K562 (cell line): ENCODE results near the gene GPRC5A. TPM values are rescaled to one million over a fixed set of nuclear protein-coding genes. Genes with fewer than 3 reads are reported as not detected.

ENCODE experiments used
- ATAC-seq: fragments of 200-7000 bp; cut with Tn5 transposase; 3 replicates; pipeline ENCODE4 v1.9.1; 2020; ENCODE audit warnings: moderate library complexity
- BruUV-seq: library from RNA; stranded (reverse); fragments of 400-500 nt; replicated peaks from 2 replicates; lab custom pipeline; 2021; lab: Mats Ljungman, UMichigan
- CTCF ChIA-PET: fragments of 300-600 bp; formaldehyde crosslinking; extraction: SDS; loops from one replicate; lab custom pipeline; 2021; ENCODE audit warnings: low intra/inter-chr PET ratio; lab: Yijun Ruan, JAX
- POLR2A ChIA-PET: fragments of 300-600, 350-650 bp; sonication (Branson Sonifier 250); formaldehyde crosslinking; extraction: SDS; loops from one replicate; lab custom pipeline; 2021; ENCODE audit warnings: antibody characterized with exemption, inconsistent platforms; lab: Yijun Ruan, JAX
- DNase-seq, 4 experiments: peaks; one replicate each; pipeline versions ENCODE4 v3.0.0 to v3.0.0-alpha.2; 2011 to 2018; ENCODE audit warnings: low spot score in 3 of 4, mixed read lengths in 3 of 4; ENCODE audit errors: extremely low read depth in 1 of 4
- FAIRE-seq: peaks from 2 replicates; lab custom pipeline; 2011; peaks lifted over from hg19 to GRCh38; lab: Jason Lieb, UNC
- H2AFZ ChIP-seq: 2 replicates; pipeline ENCODE4 v1.6.0; 2011; ENCODE audit warnings: low read depth, low read length, control low read depth, inconsistent platforms
- H3K27ac ChIP-seq: fragments of 200-600 bp; 3 replicates; pipeline ENCODE4 v1.8.0; 2011; ENCODE audit warnings: low read depth, mild to moderate bottlenecking, control low read depth, inconsistent platforms, low read length, moderate library complexity, mixed read lengths; ENCODE audit errors: extremely low read depth
- H3K27me3 ChIP-seq, 2 experiments: fragments of 300-600 bp in 1 of 2; 2 replicates in 1 of 2; 3 replicates in 1 of 2; pipeline versions ENCODE4 v1.6.0 to v1.8.0; 2011; ENCODE audit warnings: inconsistent platforms in 2 of 2, low read length in 2 of 2, mild to moderate bottlenecking in 1 of 2, mixed read lengths in 1 of 2, moderate library complexity in 1 of 2; ENCODE audit not compliant: control insufficient read depth in 2 of 2, insufficient read depth in 2 of 2
- H3K36me3 ChIP-seq: fragments of 300-600 bp; 3 replicates; pipeline ENCODE4 v1.8.0; 2011; ENCODE audit warnings: mild to moderate bottlenecking, low read length, inconsistent platforms; ENCODE audit not compliant: control insufficient read depth, insufficient read depth
- H3K4me1 ChIP-seq, 2 experiments: fragments of 200-600 bp in 1 of 2; replicated peaks in 1 of 2; 2 replicates in 1 of 2; 3 replicates in 1 of 2; pipeline versions ENCODE4 v1.5.1 to v1.8.0; 2011; ENCODE audit warnings: inconsistent platforms in 2 of 2, low read length in 2 of 2, mild to moderate bottlenecking in 1 of 2, mixed read lengths in 1 of 2, moderate library complexity in 1 of 2; ENCODE audit not compliant: control insufficient read depth in 2 of 2, insufficient read depth in 2 of 2
- H3K4me2 ChIP-seq: 2 replicates; pipeline ENCODE4 v1.6.1; 2011; ENCODE audit warnings: low read length, control low read depth, inconsistent platforms, mixed read lengths; ENCODE audit not compliant: insufficient read depth
- H3K4me3 ChIP-seq: fragments of 200-600 bp; sonication (generic), shearing (Covaris generic); 2 replicates; pipeline ENCODE4 v1.5.1; 2016; ENCODE audit warnings: control low read depth, inconsistent platforms
- H3K79me2 ChIP-seq: fragments of 200-600 bp; 3 replicates; pipeline ENCODE4 v1.8.0; 2011; ENCODE audit warnings: low read length, inconsistent platforms; ENCODE audit not compliant: control insufficient read depth, insufficient read depth
- H3K9ac ChIP-seq, 2 experiments: 2 replicates each; pipeline versions ENCODE4 v1.6.0 to v1.6.1; 2011; ENCODE audit warnings: low read depth in 2 of 2, low read length in 2 of 2, control low read depth in 1 of 2, inconsistent platforms in 1 of 2, mild to moderate bottlenecking in 1 of 2, mixed read lengths in 1 of 2; ENCODE audit not compliant: insufficient read depth in 1 of 2
- H3K9me1 ChIP-seq: one replicate; pipeline ENCODE4 v1.6.0; 2011; ENCODE audit warnings: inconsistent platforms, mild to moderate bottlenecking, low read length, moderate library complexity; ENCODE audit not compliant: control insufficient read depth, insufficient read depth
- H3K9me3 ChIP-seq: replicated peaks from 2 replicates; pipeline ENCODE4 v1.5.1; 2011; ENCODE audit warnings: low read depth, low read length, inconsistent platforms; ENCODE audit not compliant: control insufficient read depth, insufficient read depth
- H4K20me1 ChIP-seq: replicated peaks from 2 replicates; pipeline ENCODE4 v1.6.1; 2011; ENCODE audit warnings: low read length, inconsistent platforms, mixed read lengths; ENCODE audit not compliant: control insufficient read depth, insufficient read depth
- ARHGAP35 ChIP-seq: fragments of 450-650 bp; IDR thresholded peaks from 2 replicates; pipeline ENCODE4 v1.6.1; 2018; ENCODE audit not compliant: partially characterized antibody
- BCL6 ChIP-seq: fragments of 250-450 bp; sonication (Bioruptor Pico); IDR thresholded peaks from 2 replicates; pipeline ENCODE4 v1.4.0; 2020
- CHCHD3 ChIP-seq: fragments of 250-450 bp; sonication (Bioruptor Pico); IDR thresholded peaks from 2 replicates; pipeline ENCODE4 v2.1.2; 2022; ENCODE audit warnings: mild to moderate bottlenecking
- CSDE1 ChIP-seq, 2 experiments: fragments of 450-650 bp; IDR thresholded peaks; 2 replicates each; pipeline ENCODE4 v1.6.1; 2016; ENCODE audit warnings: mild to moderate bottlenecking in 1 of 2
- PHF8 ChIP-seq: fragments of 200-600 bp; sonication (generic); IDR thresholded peaks from 2 replicates; pipeline ENCODE4 v1.6.1; 2012; ENCODE audit warnings: mixed run types, mild to moderate bottlenecking, inconsistent platforms, low read length, moderate library complexity, borderline replicate concordance
- SIN3A ChIP-seq, 2 experiments: fragments of 150-350 bp in 1 of 2; IDR thresholded peaks; 2 replicates each; pipeline ENCODE4 v1.6.1; 2011 to 2016; ENCODE audit warnings: borderline replicate concordance in 2 of 2, low read depth in 2 of 2, low read length in 2 of 2, mild to moderate bottlenecking in 2 of 2, moderate library complexity in 2 of 2; ENCODE audit not compliant: control insufficient read depth in 1 of 2
- TAL1 ChIP-seq: fragments of 450-650 bp; IDR thresholded peaks from 2 replicates; pipeline ENCODE4 v1.6.1; 2016; ENCODE audit warnings: mild to moderate bottlenecking
- ZFP30 ChIP-seq: fragments of 250-450 bp; sonication (Bioruptor Pico); IDR thresholded peaks from 2 replicates; pipeline ENCODE4 v1.8.0; 2022; ENCODE audit warnings: moderate library complexity, mild to moderate bottlenecking, inconsistent platforms, borderline replicate concordance
- ZNF431 ChIP-seq: sonication (generic); formaldehyde crosslinking; IDR thresholded peaks from 2 replicates; pipeline ENCODE4 v1.8.0; 2022; ENCODE audit warnings: mild to moderate bottlenecking, missing genetic modification reagents
- WGBS: fragments of 100-300 bp; shearing (Covaris generic); methylation state at CpG from one replicate; pipeline ENCODE4 v1.1.6; 2016; ENCODE audit warnings: low coverage, mixed read lengths; ENCODE audit not compliant: insufficient coverage; ENCODE audit errors: missing lambda C conversion rate; 5-methylcytosine and 5-hydroxymethylcytosine counted together
- in situ Hi-C: fragments of 300-500 bp; cut with MboI; formaldehyde crosslinking; loops from 4 replicates; pipeline ENCODE4 v1.15.0; 2018; ENCODE audit warnings: inconsistent platforms, mixed read lengths
- intact Hi-C: fragments of 100-400 bp; cut with micrococcal nuclease; formaldehyde crosslinking; loops from 2 replicates; pipeline ENCODE4 v1.14.2; 2022
- polyA plus RNA-seq, 8 experiments: library from polyadenylated mRNA; depleted of rRNA in 4 of 8; stranded (reverse) in 5 of 8; unstranded in 3 of 8; fragments of >200 nt; fragmentation: Nextera tagmentation in 2 of 8; fragmentation: Illumina TruSeq in 1 of 8; extraction: Ambion mirVana in 2 of 8; extraction: Trizol in 1 of 8; gene quantifications; 2 replicates each; pipeline versions ENCODE4 v1.2.1 to v1.2.3, GENCODE V29; 2011 to 2014; ENCODE audit warnings: inconsistent platforms in 1 of 8, missing spikeins in 1 of 8
- total RNA-seq, 7 experiments: library from RNA; depleted of rRNA in 6 of 7; stranded (reverse); fragments of >200 nt in 6 of 7; fragmentation: Illumina TruSeq in 2 of 7; extraction: Trizol in 2 of 7; gene quantifications; 2 replicates each; pipeline versions ENCODE4 v1.2.1 to v1.2.3, GENCODE V29; 2011 to 2021; ENCODE audit warnings: low replicate concordance in 1 of 7
- TF ChIP-seq, protein P1 (sequence below): fragments of 250-450 bp; sonication (Bioruptor Pico); IDR thresholded peaks from 2 replicates; pipeline ENCODE4 v1.8.0; 2022; ENCODE audit warnings: moderate library complexity, mild to moderate bottlenecking, inconsistent platforms
- TF ChIP-seq, protein P2 (sequence below), 2 experiments: fragments of 450-650 bp in 1 of 2; IDR thresholded peaks; 2 replicates each; pipeline ENCODE4 v1.6.1; 2011 to 2017; ENCODE audit warnings: low read depth in 2 of 2, antibody characterized with exemption in 1 of 2, borderline replicate concordance in 1 of 2, low read length in 1 of 2, mild to moderate bottlenecking in 1 of 2, mixed read lengths in 1 of 2; ENCODE audit not compliant: control insufficient read depth in 1 of 2

Gene GPRC5A
- total and polyA plus RNA-seq, 9 of the 15 experiments (the other 6 are each of a cell fraction or from before 2014, with no cell fraction given) = 0.01 to 0.64 (median 0.08) TPM; not detected in 6

DNA sequence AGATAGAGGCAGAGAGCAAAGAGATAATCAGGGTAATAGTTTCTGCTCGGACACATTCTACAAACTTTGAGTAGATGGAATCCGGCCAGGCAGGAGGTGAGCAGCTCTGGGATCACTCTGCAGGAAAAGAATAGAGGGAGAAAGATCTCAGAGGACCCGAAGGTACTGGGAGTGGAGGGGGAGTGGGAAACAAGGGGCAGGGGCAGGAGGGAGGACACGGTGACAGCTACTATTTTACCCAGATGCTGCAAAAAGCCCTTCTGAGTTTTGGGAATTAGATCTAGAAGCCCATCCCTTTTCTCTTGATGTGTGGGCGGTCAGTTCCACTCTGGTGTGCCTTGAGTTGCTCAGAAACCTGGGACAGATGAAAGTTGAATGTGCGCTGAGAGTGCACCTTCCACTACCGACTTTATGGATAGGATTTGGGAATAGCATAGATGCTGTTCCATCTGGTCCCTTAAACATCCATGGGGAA, 556 bp downstream of the GPRC5A start:
- Histone ChIP-seq H3K9me3 (no peaks in the 10 kb centered on the region), H3K4me3 (no peak overlapping the region), H3K27ac (no peak overlapping the region), H3K36me3 (no peaks in the 10 kb centered on the region), H3K79me2 (no peaks in the 10 kb centered on the region), H3K9ac (no peak overlapping the region), H3K4me1 (peaks cover 5 to 12% of the 10 kb centered on the region in 2 experiments; a peak in 4 of 5 replicates), H2AFZ (no peak overlapping the region), H4K20me1 (no peaks in the 10 kb centered on the region), H3K4me2 (no peak overlapping the region), H3K27me3 (peaks cover 14 to 30% of the 10 kb centered on the region in 2 experiments), H3K9me1 (no peaks in the 10 kb centered on the region)
- WGBS = 9% methylated on average over 7 of the region's 7 CpGs
- TF ChIP-seq TAL1 = no peak
- no peak for TF ChIP-seq SIN3A (IDR thresholded peaks at IDR 0.05; ENCODE audit: borderline replicate concordance in 2 of 2, control insufficient read depth in 1 of 2, low read depth in 2 of 2, low read length in 2 of 2)
- ChIA-PET CTCF (no interaction called here), POLR2A (interaction anchor here (1.1 kb wide), 1 partner anchor 105 kb away, joined by 3 read pairs; no protein-coding TSS in a partner anchor)
- no peak for ATAC-seq
- FAIRE-seq = no peak
- in situ Hi-C loops (no loop called here), intact Hi-C loops (no loop called here)
- no peak for DNase-seq
- BruUV-seq = no TSS peak

DNA sequence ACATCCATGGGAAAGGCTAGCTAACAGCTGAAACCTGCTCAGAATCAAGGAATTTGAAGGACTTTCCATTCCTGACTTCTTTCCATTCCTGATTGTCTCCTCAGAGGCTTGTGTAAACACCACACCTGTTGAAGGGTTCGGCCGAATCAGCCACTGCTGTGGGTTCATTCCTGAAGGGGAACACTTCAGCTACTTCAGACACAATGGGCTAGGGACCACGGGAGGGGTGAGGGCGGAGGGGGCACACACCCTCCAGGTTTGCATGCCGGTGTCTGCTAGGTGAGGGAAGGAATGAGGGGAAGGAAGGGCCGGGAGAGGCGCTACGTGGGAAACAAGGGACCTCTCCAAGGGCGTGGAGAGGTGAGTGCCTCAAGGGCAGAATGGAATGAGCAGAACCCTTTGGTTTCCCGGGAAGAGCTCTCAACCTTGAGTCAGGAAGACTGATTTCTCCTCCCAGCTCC, 1.3 kb downstream of the GPRC5A start:
- ATAC-seq = no peak
- Histone ChIP-seq H4K20me1 (no peaks in the 10 kb centered on the region), H3K79me2 (no peaks in the 10 kb centered on the region), H3K9me1 (no peaks in the 10 kb centered on the region), H3K4me2 (no peak overlapping the region), H3K4me1 (peaks cover 5 to 12% of the 10 kb centered on the region in 2 experiments; a peak in 4 of 5 replicates), H3K4me3 (no peak overlapping the region), H3K9me3 (no peaks in the 10 kb centered on the region), H2AFZ (no peak overlapping the region), H3K36me3 (no peaks in the 10 kb centered on the region), H3K9ac (no peak overlapping the region), H3K27me3 (peaks cover 16 to 31% of the 10 kb centered on the region in 2 experiments), H3K27ac (no peak overlapping the region)
- CTCF ChIA-PET = no interaction called here
- in situ Hi-C loops (no loop called here), intact Hi-C loops (no loop called here)
- TF ChIP-seq CHCHD3 (no peak), BCL6 (CRISPR knock-in tag) (no peak), ZFP30 (CRISPR knock-in tag) (no peak), PHF8 (no peak), ZNF431 (CRISPR knock-in tag) (no peak), ARHGAP35 (no peak), CSDE1 (IDR thresholded peaks at IDR 0.05) (no peak)
- TF ChIP-seq, protein P1, sequence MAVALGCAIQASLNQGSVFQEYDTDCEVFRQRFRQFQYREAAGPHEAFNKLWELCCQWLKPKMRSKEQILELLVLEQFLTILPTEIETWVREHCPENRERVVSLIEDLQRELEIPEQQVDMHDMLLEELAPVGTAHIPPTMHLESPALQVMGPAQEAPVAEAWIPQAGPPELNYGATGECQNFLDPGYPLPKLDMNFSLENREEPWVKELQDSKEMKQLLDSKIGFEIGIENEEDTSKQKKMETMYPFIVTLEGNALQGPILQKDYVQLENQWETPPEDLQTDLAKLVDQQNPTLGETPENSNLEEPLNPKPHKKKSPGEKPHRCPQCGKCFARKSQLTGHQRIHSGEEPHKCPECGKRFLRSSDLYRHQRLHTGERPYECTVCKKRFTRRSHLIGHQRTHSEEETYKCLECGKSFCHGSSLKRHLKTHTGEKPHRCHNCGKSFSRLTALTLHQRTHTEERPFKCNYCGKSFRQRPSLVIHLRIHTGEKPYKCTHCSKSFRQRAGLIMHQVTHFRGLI (CRISPR knock-in tag) = no peak
- TF ChIP-seq, protein P2, sequence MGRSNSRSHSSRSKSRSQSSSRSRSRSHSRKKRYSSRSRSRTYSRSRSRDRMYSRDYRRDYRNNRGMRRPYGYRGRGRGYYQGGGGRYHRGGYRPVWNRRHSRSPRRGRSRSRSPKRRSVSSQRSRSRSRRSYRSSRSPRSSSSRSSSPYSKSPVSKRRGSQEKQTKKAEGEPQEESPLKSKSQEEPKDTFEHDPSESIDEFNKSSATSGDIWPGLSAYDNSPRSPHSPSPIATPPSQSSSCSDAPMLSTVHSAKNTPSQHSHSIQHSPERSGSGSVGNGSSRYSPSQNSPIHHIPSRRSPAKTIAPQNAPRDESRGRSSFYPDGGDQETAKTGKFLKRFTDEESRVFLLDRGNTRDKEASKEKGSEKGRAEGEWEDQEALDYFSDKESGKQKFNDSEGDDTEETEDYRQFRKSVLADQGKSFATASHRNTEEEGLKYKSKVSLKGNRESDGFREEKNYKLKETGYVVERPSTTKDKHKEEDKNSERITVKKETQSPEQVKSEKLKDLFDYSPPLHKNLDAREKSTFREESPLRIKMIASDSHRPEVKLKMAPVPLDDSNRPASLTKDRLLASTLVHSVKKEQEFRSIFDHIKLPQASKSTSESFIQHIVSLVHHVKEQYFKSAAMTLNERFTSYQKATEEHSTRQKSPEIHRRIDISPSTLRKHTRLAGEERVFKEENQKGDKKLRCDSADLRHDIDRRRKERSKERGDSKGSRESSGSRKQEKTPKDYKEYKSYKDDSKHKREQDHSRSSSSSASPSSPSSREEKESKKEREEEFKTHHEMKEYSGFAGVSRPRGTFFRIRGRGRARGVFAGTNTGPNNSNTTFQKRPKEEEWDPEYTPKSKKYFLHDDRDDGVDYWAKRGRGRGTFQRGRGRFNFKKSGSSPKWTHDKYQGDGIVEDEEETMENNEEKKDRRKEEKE (IDR thresholded peaks at IDR 0.05; ENCODE audit: borderline replicate concordance in 1 of 2, control insufficient read depth in 1 of 2, low read depth in 2 of 2, low read length in 1 of 2) = no peak
- 3% methylated on average over 4 of the region's 10 CpGs for WGBS
- POLR2A ChIA-PET = interaction anchor here (1.1 kb wide), 1 partner anchor 104 kb away, joined by 3 read pairs; no protein-coding TSS in a partner anchor
- DNase-seq = no peak
- no TSS peak for BruUV-seq
- no peak for FAIRE-seq
